ENCODE data around the gene HES6.

Gene HES6

DNA sequence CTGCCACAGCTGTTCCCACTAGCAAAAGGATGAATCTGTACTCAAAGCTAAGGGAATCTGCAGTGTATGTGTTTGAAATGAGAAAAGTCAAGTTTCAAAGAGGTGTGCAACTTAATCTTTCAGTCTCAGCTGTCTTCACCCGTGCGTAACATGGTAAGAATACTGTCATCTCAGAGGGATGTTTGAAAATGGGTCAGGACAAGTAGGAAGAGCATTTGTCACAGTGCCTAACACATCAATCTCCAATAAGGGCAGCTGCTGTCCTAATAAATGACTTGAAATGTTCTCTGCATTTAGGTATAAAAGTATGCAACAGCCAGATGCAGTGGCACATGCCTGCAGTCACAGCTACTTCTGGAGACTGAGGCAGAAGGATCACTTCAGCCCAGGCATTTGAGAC lies 49.4 kb downstream of the HES6 start:
- no peak for DNase-seq (ENCODE audit: low read depth in 2 of 2)
